Neural progenitor cell (in vitro differentiated cells): ENCODE data around the gene PEX12. TPM values are rescaled to one million over a fixed set of nuclear protein-coding genes. Genes with fewer than 3 reads are reported as not detected.

Source experiments
- DNase-seq: peaks from one replicate; pipeline ENCODE4 v3.0.0-alpha.2; 2016; ENCODE audit warnings: low spot score
- H2AFZ ChIP-seq: fragments of 200-600 bp; sonication (generic); replicated peaks from 2 replicates; pipeline ENCODE4 v1.6.1; 2016; ENCODE audit warnings: antibody characterized with exemption
- H3F3A ChIP-seq: fragments of 200-600 bp; sonication (generic); 2 replicates; pipeline ENCODE4 v1.6.1; 2016; ENCODE audit warnings: antibody characterized with exemption, low read depth
- H3K27ac ChIP-seq: fragments of 200-600 bp; sonication (generic); 2 replicates; pipeline ENCODE4 v1.5.1; 2016; ENCODE audit warnings: mild to moderate bottlenecking
- H3K27me3 ChIP-seq: fragments of 200-600 bp; sonication (generic); 2 replicates; pipeline ENCODE4 v1.6.1; 2016; ENCODE audit warnings: mild to moderate bottlenecking, moderate library complexity
- H3K36me3 ChIP-seq: fragments of 200-600 bp; sonication (generic); 2 replicates; pipeline ENCODE4 v1.5.1; 2016
- H3K4me1 ChIP-seq: fragments of 200-600 bp; sonication (generic); 2 replicates; pipeline ENCODE4 v1.6.1; 2016; ENCODE audit warnings: mixed run types
- H3K4me2 ChIP-seq: fragments of 200-600 bp; sonication (generic); 2 replicates; pipeline ENCODE4 v1.6.1; 2016
- H3K4me3 ChIP-seq: fragments of 200-600 bp; sonication (generic); 2 replicates; pipeline ENCODE4 v1.5.1; 2016
- H3K79me2 ChIP-seq: fragments of 200-600 bp; sonication (generic); 2 replicates; pipeline ENCODE4 v1.6.1; 2016; ENCODE audit warnings: low read depth
- H3K9ac ChIP-seq: fragments of 200-600 bp; sonication (generic); 2 replicates; pipeline ENCODE4 v1.6.1; 2016
- H3K9me3 ChIP-seq: fragments of 200-600 bp; sonication (generic); 2 replicates; pipeline ENCODE4 v1.5.1; 2016; ENCODE audit warnings: low read depth
- H4K20me1 ChIP-seq: fragments of 200-600 bp; sonication (generic); 2 replicates; pipeline ENCODE4 v1.6.1; 2016; ENCODE audit warnings: low read depth
- H3K27ac Mint-ChIP-seq: 3 replicates; pipeline ENCODE4 v1.8.0; 2021; ENCODE audit warnings: mixed read lengths
- H3K27me3 Mint-ChIP-seq: 2 replicates; pipeline ENCODE4 v1.8.0; 2022; ENCODE audit warnings: low read depth, mild to moderate bottlenecking, inconsistent platforms, moderate library complexity, mixed read lengths; ENCODE audit not compliant: insufficient read depth
- H3K36me3 Mint-ChIP-seq: 3 replicates; pipeline ENCODE4 v1.8.0; 2021; ENCODE audit warnings: mixed read lengths
- H3K4me1 Mint-ChIP-seq: 3 replicates; pipeline ENCODE4 v1.8.0; 2021; ENCODE audit warnings: mixed read lengths
- H3K4me3 Mint-ChIP-seq: 3 replicates; pipeline ENCODE4 v1.8.0; 2021; ENCODE audit warnings: mild to moderate bottlenecking, moderate library complexity, mixed read lengths
- H3K9me3 Mint-ChIP-seq: 3 replicates; pipeline ENCODE4 v1.8.0; 2020; ENCODE audit warnings: mixed read lengths
- CTCF ChIP-seq: fragments of 200-600 bp; sonication (generic); IDR thresholded peaks from 2 replicates; pipeline ENCODE4 v1.5.1; 2017; ENCODE audit warnings: antibody characterized with exemption, mild to moderate bottlenecking
- EZH2 ChIP-seq: fragments of 200-600 bp; sonication (generic); IDR thresholded peaks from 2 replicates; pipeline ENCODE4 v1.6.1; 2017; ENCODE audit warnings: antibody characterized with exemption, mild to moderate bottlenecking, moderate library complexity
- EZH2phosphoT487 ChIP-seq: fragments of 200-600 bp; sonication (generic); IDR thresholded peaks from 2 replicates; pipeline ENCODE4 v1.6.1; 2017; ENCODE audit warnings: antibody characterized with exemption
- total RNA-seq: library from RNA; depleted of rRNA; stranded (reverse); fragments of >200 nt; gene quantifications from 2 replicates; pipeline ENCODE4 v1.2.3, GENCODE V29; 2015; ENCODE audit warnings: low replicate concordance

PEX12 gene
- total RNA-seq, 1 donor from 2014 or later = 7.0 TPM

GRCh38 chr17:35596530-35597233 is 18.3 kb upstream of the PEX12 start:
- H3K36me3 Mint-ChIP-seq = peaks cover 17% of the 10 kb centered on the region
- peaks cover 20% of the 10 kb centered on the region for H3K36me3 ChIP-seq
- TF ChIP-seq EZH2phosphoT487 = no peak
- peak; percentile 56 for TF ChIP-seq CTCF
- no peak for TF ChIP-seq EZH2
- no peaks in the 10 kb centered on the region for H3F3A ChIP-seq
- no peak overlapping the region for H3K4me3 Mint-ChIP-seq
- H3K27me3 ChIP-seq = no peaks in the 10 kb centered on the region
- DNase-seq = peak; percentile 56
- H4K20me1 ChIP-seq = peaks cover 18% of the 10 kb centered on the region
- H3K9me3 ChIP-seq = no peaks in the 10 kb centered on the region
- H3K4me2 ChIP-seq = no peak overlapping the region
- no peaks in the 10 kb centered on the region for H3K9me3 Mint-ChIP-seq
- H3K27me3 Mint-ChIP-seq = no peaks in the 10 kb centered on the region
- H3K4me1 Mint-ChIP-seq = no peaks in the 10 kb centered on the region
- no peaks in the 10 kb centered on the region for H3K4me1 ChIP-seq
- peaks cover 35% of the 10 kb centered on the region for H3K79me2 ChIP-seq
- no peak overlapping the region for H3K27ac Mint-ChIP-seq
- no peak overlapping the region for H3K27ac ChIP-seq
- no peak overlapping the region for H3K9ac ChIP-seq
- H3K4me3 ChIP-seq = no peak overlapping the region
- no peak overlapping the region for H2AFZ ChIP-seq

- Histone ChIP-seq H3F3A (no peaks in the 10 kb centered on the region), H3K27ac (no peak overlapping the region), H3K36me3 (peaks cover 20% of the 10 kb centered on the region), H2AFZ (no peak overlapping the region), H4K20me1 (peaks cover 19% of the 10 kb centered on the region), H3K79me2 (peaks cover 41% of the 10 kb centered on the region), H3K4me3 (no peak overlapping the region), H3K4me1 (no peaks in the 10 kb centered on the region), H3K27me3 (no peaks in the 10 kb centered on the region), H3K9me3 (no peaks in the 10 kb centered on the region), H3K9ac (no peak overlapping the region), H3K4me2 (no peak overlapping the region)
- TF ChIP-seq EZH2phosphoT487 = no peak
- TF ChIP-seq EZH2 = no peak
- TF ChIP-seq CTCF = no peak
- no peaks in the 10 kb centered on the region for H3K27me3 Mint-ChIP-seq
- H3K4me3 Mint-ChIP-seq = no peak overlapping the region
- no peaks in the 10 kb centered on the region for H3K9me3 Mint-ChIP-seq
- no peaks in the 10 kb centered on the region for H3K4me1 Mint-ChIP-seq
- no peak for DNase-seq
- H3K27ac Mint-ChIP-seq = no peak overlapping the region
- peaks cover 17% of the 10 kb centered on the region for H3K36me3 Mint-ChIP-seq
Observed at GRCh38 chr17:35596072-35596471, 17.7 kb upstream of the PEX12 start.

GRCh38 chr17:35588196-35588920 is 10.0 kb upstream of the PEX12 start:
- Mint-ChIP-seq H3K9me3 (no peaks in the 10 kb centered on the region), H3K27ac (peak overlapping the region; percentile 96), H3K36me3 (peaks cover 2% of the 10 kb centered on the region), H3K4me1 (peaks cover 21% of the 10 kb centered on the region), H3K4me3 (peak overlapping the region; percentile 99), H3K27me3 (peaks cover 6% of the 10 kb centered on the region)
- no peak overlapping the region for H2AFZ ChIP-seq
- no peak for TF ChIP-seq CTCF
- no peak for TF ChIP-seq EZH2phosphoT487
- TF ChIP-seq EZH2 = no peak
- peak overlapping the region; percentile 6 for H3K9ac ChIP-seq
- H3K79me2 ChIP-seq = peaks cover 60% of the 10 kb centered on the region
- DNase-seq = no peak
- H3K27me3 ChIP-seq = peaks cover 9% of the 10 kb centered on the region
- peak overlapping the region; percentile 73 for H3K4me2 ChIP-seq
- peaks cover 13% of the 10 kb centered on the region for H3K4me1 ChIP-seq
- no peaks in the 10 kb centered on the region for H3K9me3 ChIP-seq
- peak overlapping the region; percentile 74 for H3K4me3 ChIP-seq
- H3K27ac ChIP-seq = no peak overlapping the region
- H3F3A ChIP-seq = peaks cover 11% of the 10 kb centered on the region
- no peaks in the 10 kb centered on the region for H3K36me3 ChIP-seq
- peaks cover 18% of the 10 kb centered on the region for H4K20me1 ChIP-seq
